SJCRH30 (cell line): Measurements from ENCODE around the gene PLCG2. TPM values are rescaled to one million over a fixed set of nuclear protein-coding genes. Genes with fewer than 3 reads are reported as not detected.
A peak's percentile ranks its signal among the peaks of the same experiment; 100 is the strongest.
"Not testable (repeated sequence)": the region's sequence is repeated elsewhere in the genome, so short reads cannot be mapped to it uniquely, and the experiment has no call there.

Source experiments
- DNase-seq, 2 experiments: peaks; one replicate each; pipeline ENCODE4 v3.0.0-alpha.2; 2015 to 2020
- H3K27ac ChIP-seq: fragments of 250-450 bp; sonication (Bioruptor Pico); 2 replicates; pipeline ENCODE4 v1.5.1; 2020; ENCODE audit warnings: mild to moderate bottlenecking, moderate library complexity
- H3K27me3 ChIP-seq: fragments of 250-450 bp; sonication (Bioruptor Pico); 2 replicates; pipeline ENCODE4 v1.5.1; 2020; ENCODE audit warnings: mild to moderate bottlenecking, moderate library complexity
- H3K36me3 ChIP-seq: fragments of 250-450 bp; sonication (Bioruptor Pico); 2 replicates; pipeline ENCODE4 v1.5.1; 2020; ENCODE audit warnings: mild to moderate bottlenecking, moderate library complexity
- H3K4me1 ChIP-seq: fragments of 250-450 bp; sonication (Bioruptor Pico); 2 replicates; pipeline ENCODE4 v1.5.1; 2020; ENCODE audit warnings: mild to moderate bottlenecking, moderate library complexity
- H3K4me3 ChIP-seq: fragments of 250-450 bp; sonication (Bioruptor Pico); 2 replicates; pipeline ENCODE4 v1.5.1; 2020; ENCODE audit warnings: mild to moderate bottlenecking, moderate library complexity
- H3K9me3 ChIP-seq: fragments of 250-450 bp; sonication (Bioruptor Pico); replicated peaks from 2 replicates; pipeline ENCODE4 v1.5.1; 2020; ENCODE audit warnings: mild to moderate bottlenecking, moderate library complexity
- total RNA-seq: library from RNA; depleted of rRNA; stranded (reverse); fragments of >200 nt; shearing (Covaris generic); gene quantifications from 2 replicates; pipeline ENCODE4 v1.2.3, GENCODE V29; 2014

The PLCG2 gene
- total RNA-seq, 1 experiment from 2014 or later, result 0.45 TPM

DNA sequence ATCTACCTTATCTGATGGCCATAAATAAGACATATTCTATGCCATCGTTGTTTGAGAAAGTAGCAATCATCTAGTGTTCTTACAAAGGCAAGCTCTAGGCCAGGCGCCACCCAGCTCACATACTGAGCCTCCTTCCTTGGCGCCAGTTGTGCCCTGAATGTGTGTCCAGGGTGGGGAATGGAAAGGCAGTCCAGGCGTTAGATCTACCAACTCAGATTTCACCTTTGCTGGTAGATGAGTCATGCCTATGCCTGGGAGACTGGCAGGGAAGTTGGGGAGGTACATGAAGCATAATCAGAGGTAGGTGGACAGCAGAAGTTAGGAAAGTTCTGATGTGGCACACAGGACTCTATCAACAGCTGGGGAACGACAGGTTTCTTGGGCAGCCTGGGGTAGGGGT is 208.6 kb downstream of the PLCG2 start:
- DNase-seq, result no peak
- H3K27me3 ChIP-seq, result no peaks in the 10 kb centered on the region
- no peaks in the 10 kb centered on the region for H3K9me3 ChIP-seq
- no peaks in the 10 kb centered on the region for H3K36me3 ChIP-seq
- no peak overlapping the region for H3K27ac ChIP-seq
- H3K4me1 ChIP-seq, result no peaks in the 10 kb centered on the region
- H3K4me3 ChIP-seq, result no peak overlapping the region

GRCh38 chr16:81992859-81993258 is 213.8 kb downstream of the PLCG2 start:
- Histone ChIP-seq H3K9me3 (no peaks in the 10 kb centered on the region), H3K4me1 (peaks cover 2% of the 10 kb centered on the region; the same call in 1 of the 2 replicates), H3K4me3 (no peak overlapping the region), H3K27ac (no peak overlapping the region), H3K36me3 (no peaks in the 10 kb centered on the region), H3K27me3 (no peaks in the 10 kb centered on the region)
- no peak for DNase-seq

- DNase-seq, result peak in 1 of 2 experiments; percentile 1
- H3K9me3 ChIP-seq, result no peaks in the 10 kb centered on the region
- H3K4me1 ChIP-seq, result peaks cover 2% of the 10 kb centered on the region; the same call in 1 of the 2 replicates
- H3K27me3 ChIP-seq, result no peaks in the 10 kb centered on the region
- H3K4me3 ChIP-seq, result no peak overlapping the region
- no peaks in the 10 kb centered on the region for H3K36me3 ChIP-seq
- H3K27ac ChIP-seq, result no peak overlapping the region
These were observed 215.4 kb downstream of the PLCG2 start for GRCh38 chr16:81994485-81994884.

- H3K27me3 ChIP-seq, result no peaks in the 10 kb centered on the region
- H3K36me3 ChIP-seq, result no peaks in the 10 kb centered on the region
- no peak overlapping the region for H3K4me3 ChIP-seq
- DNase-seq, result no peak
- no peak overlapping the region for H3K27ac ChIP-seq
- H3K4me1 ChIP-seq, result peaks cover 2% of the 10 kb centered on the region; the same call in 1 of the 2 replicates
- H3K9me3 ChIP-seq, result no peaks in the 10 kb centered on the region
These were observed 216.6 kb downstream of the PLCG2 start for GRCh38 chr16:81995651-81996050.

- DNase-seq, result peak in 1 of 2 experiments; percentile 11
- Histone ChIP-seq H3K27ac (no peak overlapping the region), H3K4me1 (peaks cover 2% of the 10 kb centered on the region; the same call in 1 of the 2 replicates), H3K4me3 (no peak overlapping the region), H3K9me3 (no peaks in the 10 kb centered on the region), H3K36me3 (no peaks in the 10 kb centered on the region), H3K27me3 (no peaks in the 10 kb centered on the region)
These were observed 217.8 kb downstream of the PLCG2 start for GRCh38 chr16:81996664-81997509.

DNA sequence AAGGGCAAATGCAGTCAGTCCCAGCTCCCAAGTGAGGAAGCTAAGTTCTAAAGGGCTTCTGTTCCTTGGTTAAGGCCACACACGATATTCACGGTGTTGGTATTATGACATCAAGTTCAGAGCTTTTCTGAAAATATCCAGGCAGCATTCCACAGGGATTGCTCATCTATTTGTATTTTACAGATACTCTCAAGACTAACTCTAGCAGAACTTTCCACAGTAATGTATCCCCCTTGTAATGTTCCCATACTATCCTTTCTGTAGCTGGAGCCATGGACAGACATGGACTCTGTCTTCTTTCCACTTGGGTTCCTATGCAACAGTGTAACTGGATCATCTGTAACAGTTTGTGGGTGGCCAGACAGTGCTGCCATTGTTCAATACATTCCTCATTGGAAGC is 218.6 kb downstream of the PLCG2 start:
- Histone ChIP-seq H3K4me3 (no peak overlapping the region), H3K36me3 (no peaks in the 10 kb centered on the region), H3K27me3 (no peaks in the 10 kb centered on the region), H3K27ac (no peak overlapping the region), H3K9me3 (no peaks in the 10 kb centered on the region), H3K4me1 (peaks cover 2% of the 10 kb centered on the region; the same call in 1 of the 2 replicates)
- peak in 1 of 2 experiments; percentile 5 for DNase-seq

- H3K27ac ChIP-seq, result no peak overlapping the region
These were observed 223.7 kb downstream of the PLCG2 start for GRCh38 chr16:82002831-82003230.

GRCh38 chr16:82004601-82005000 is 225.5 kb downstream of the PLCG2 start:
- Histone ChIP-seq H3K27me3 (no peaks in the 10 kb centered on the region), H3K4me3 (no peak overlapping the region), H3K27ac (no peak overlapping the region), H3K36me3 (no peaks in the 10 kb centered on the region), H3K9me3 (no peaks in the 10 kb centered on the region), H3K4me1 (no peaks in the 10 kb centered on the region)
- no peak for DNase-seq

More at GRCh38 chr16:82002831-82003230, 223.7 kb downstream of the PLCG2 start:
- no peaks in the 10 kb centered on the region for H3K9me3 ChIP-seq
- no peaks in the 10 kb centered on the region for H3K27me3 ChIP-seq
- no peaks in the 10 kb centered on the region for H3K4me1 ChIP-seq
- DNase-seq, result no peak
- no peaks in the 10 kb centered on the region for H3K36me3 ChIP-seq
- no peak overlapping the region for H3K4me3 ChIP-seq

DNA sequence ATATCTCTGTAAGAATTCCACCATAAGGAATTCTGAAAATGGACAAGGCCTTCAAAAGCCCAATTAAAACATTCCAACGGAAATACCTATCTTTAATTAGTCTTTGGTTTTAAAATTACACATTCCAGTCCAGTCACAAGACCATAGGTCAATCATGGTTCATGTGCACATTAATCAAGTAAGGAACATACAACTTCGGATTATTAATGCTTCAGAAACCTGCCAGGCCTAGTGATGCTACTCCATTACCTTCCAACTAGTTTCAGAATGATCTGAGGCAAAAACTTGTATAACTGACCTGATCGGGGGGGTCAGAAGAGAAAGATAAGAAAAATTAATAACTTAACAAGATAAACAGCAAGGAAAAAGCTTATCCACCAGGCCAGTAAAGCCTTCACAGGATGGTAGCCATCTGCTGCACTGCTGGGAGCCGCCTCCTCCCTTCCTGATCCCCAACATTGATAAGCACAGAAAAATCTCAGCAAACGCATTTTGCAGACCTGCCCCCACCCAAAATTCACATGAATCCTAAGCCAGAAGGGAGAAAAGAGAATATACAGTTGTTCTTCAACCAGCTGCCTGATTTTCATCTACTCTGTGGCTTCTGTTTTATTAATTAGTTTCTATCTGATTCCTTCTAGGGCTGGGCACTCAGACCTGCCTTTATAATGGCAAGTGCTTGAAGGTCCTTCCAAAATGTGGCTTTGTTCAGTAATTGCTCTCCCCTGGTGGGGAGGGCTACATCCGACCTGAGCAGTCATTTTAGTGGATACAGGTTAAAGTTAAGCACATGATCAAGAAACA is 226.1 kb downstream of the PLCG2 start:
- H3K4me1 ChIP-seq, result no peaks in the 10 kb centered on the region
- DNase-seq, result no peak
- no peaks in the 10 kb centered on the region for H3K27me3 ChIP-seq
- H3K9me3 ChIP-seq, result no peaks in the 10 kb centered on the region
- H3K36me3 ChIP-seq, result no peaks in the 10 kb centered on the region
- no peak overlapping the region for H3K4me3 ChIP-seq
- H3K27ac ChIP-seq, result no peak overlapping the region

DNA sequence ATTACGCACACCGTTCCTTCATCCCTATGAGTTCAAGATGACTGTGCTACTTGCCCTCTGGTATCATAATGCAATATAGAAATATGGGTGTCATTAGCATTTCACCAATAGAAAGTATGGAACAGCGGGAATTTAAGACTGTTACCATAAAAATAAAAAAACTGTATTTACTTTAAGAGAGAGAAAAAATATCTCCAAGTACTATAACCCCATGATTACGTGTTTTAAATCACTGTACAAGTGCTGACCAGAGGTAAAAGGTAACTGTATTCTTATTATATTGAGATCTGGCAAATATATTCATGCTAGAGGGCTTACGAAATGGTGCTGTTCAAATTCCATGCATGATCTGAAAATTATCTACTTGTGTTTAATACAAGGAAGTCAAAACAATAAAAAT is 226.9 kb downstream of the PLCG2 start:
- Histone ChIP-seq H3K36me3 (no peaks in the 10 kb centered on the region), H3K4me1 (no peaks in the 10 kb centered on the region), H3K9me3 (no peaks in the 10 kb centered on the region), H3K27ac (no peak overlapping the region), H3K27me3 (no peaks in the 10 kb centered on the region), H3K4me3 (no peak overlapping the region)
- DNase-seq, result no peak

- no peak overlapping the region for H3K4me3 ChIP-seq
- H3K4me1 ChIP-seq, result no peaks in the 10 kb centered on the region
- H3K9me3 ChIP-seq, result no peaks in the 10 kb centered on the region
- DNase-seq, result no peak
- no peaks in the 10 kb centered on the region for H3K27me3 ChIP-seq
- no peak overlapping the region for H3K27ac ChIP-seq
- no peaks in the 10 kb centered on the region for H3K36me3 ChIP-seq
These were observed 228.1 kb downstream of the PLCG2 start for GRCh38 chr16:82007189-82007588.

GRCh38 chr16:82008957-82009592 is 230.0 kb downstream of the PLCG2 start:
- Histone ChIP-seq H3K27ac (no peak overlapping the region), H3K4me1 (no peaks in the 10 kb centered on the region), H3K27me3 (no peaks in the 10 kb centered on the region), H3K9me3 (no peaks in the 10 kb centered on the region), H3K4me3 (no peak overlapping the region), H3K36me3 (no peaks in the 10 kb centered on the region)
- DNase-seq, result no peak

- not testable (repeated sequence) for H3K27me3 ChIP-seq, H3K9me3 ChIP-seq, H3K4me3 ChIP-seq, H3K36me3 ChIP-seq, DNase-seq, H3K4me1 ChIP-seq, H3K27ac ChIP-seq
These were observed 230.7 kb downstream of the PLCG2 start for GRCh38 chr16:82009789-82010188.

GRCh38 chr16:82010649-82011048 is 231.6 kb downstream of the PLCG2 start:
- no peaks in the 10 kb centered on the region for H3K27me3 ChIP-seq
- no peaks in the 10 kb centered on the region; the same call in 1 of the 2 replicates for H3K9me3 ChIP-seq
- H3K36me3 ChIP-seq, result no peaks in the 10 kb centered on the region
- no peak overlapping the region for H3K27ac ChIP-seq
- H3K4me3 ChIP-seq, result peak overlapping the region; percentile 30
- H3K4me1 ChIP-seq, result no peaks in the 10 kb centered on the region
- no peak for DNase-seq

- Histone ChIP-seq H3K27ac (no peak within 1 kb of the TSS), H3K9me3 (no peaks in the 10 kb centered on the region; the same call in 1 of the 2 replicates), H3K4me1 (no peaks in the 10 kb centered on the region), H3K4me3 (peak within 1 kb of the TSS; percentile 30), H3K27me3 (no peaks in the 10 kb centered on the region), H3K36me3 (no peaks in the 10 kb centered on the region)
- peak; percentile 5 to 8 for DNase-seq
These were observed 232.1 kb downstream of the PLCG2 start, which contains the start of gene SDR42E1 for GRCh38 chr16:82011199-82011641. Gene SDR42E1, minus strand, starts transcription at chr16:82011470. Its CDS starts 10,612 bp downstream, at chr16:82000858.
